HepG2 (cell line): ENCODE data around the gene ARAP1. TPM values are rescaled to one million over a fixed set of nuclear protein-coding genes. Genes with fewer than 3 reads are reported as not detected.

Experiments
- ATAC-seq: fragments of 200-7000 bp; cut with Tn5 transposase; 3 replicates; pipeline ENCODE4 v1.9.1; 2020; ENCODE audit warnings: mild to moderate bottlenecking, moderate library complexity
- BruUV-seq: library from RNA; stranded (reverse); fragments of 400-500 nt; replicated peaks from 2 replicates; lab custom pipeline; 2021; lab: Mats Ljungman, UMichigan
- CTCF ChIA-PET: fragments of 300-600 bp; formaldehyde crosslinking; extraction: SDS; loops from one replicate; lab custom pipeline; 2021; ENCODE audit warnings: low total read pairs, inconsistent platforms, low intra/inter-chr PET ratio; lab: Yijun Ruan, JAX
- POLR2A ChIA-PET: fragments of 350-600 bp; sonication (Branson Sonifier 250); formaldehyde crosslinking; loops from one replicate; lab custom pipeline; 2020; ENCODE audit warnings: antibody characterized with exemption, inconsistent platforms; lab: Yijun Ruan, JAX
- DNase-seq: peaks from one replicate; pipeline ENCODE4 v3.0.0-alpha.2; 2015; ENCODE audit warnings: low spot score
- FAIRE-seq: peaks from 3 replicates; lab custom pipeline; 2011; peaks lifted over from hg19 to GRCh38; lab: Jason Lieb, UNC
- H2AFZ ChIP-seq: one replicate; pipeline ENCODE4 v1.6.1; 2011; ENCODE audit warnings: low read length, inconsistent platforms
- H3K27ac ChIP-seq: fragments of 300-600 bp; 3 replicates; pipeline ENCODE4 v1.8.0; 2011; ENCODE audit warnings: mixed run types, mild to moderate bottlenecking, mixed read lengths, low read length, inconsistent platforms; ENCODE audit not compliant: insufficient read depth; ENCODE audit errors: extremely low read length
- H3K27me3 ChIP-seq, 2 experiments: fragments of 200-600 bp in 1 of 2; 2 replicates in 1 of 2; 3 replicates in 1 of 2; pipeline versions ENCODE4 v1.6.0 to v1.8.0; 2011; ENCODE audit warnings: low read length in 2 of 2, mild to moderate bottlenecking in 2 of 2, moderate library complexity in 2 of 2, inconsistent platforms in 1 of 2; ENCODE audit not compliant: insufficient read depth in 2 of 2, control insufficient read depth in 1 of 2
- H3K36me3 ChIP-seq, 2 experiments: fragments of 200-600 bp in 1 of 2; replicated peaks in 1 of 2; 2 replicates in 1 of 2; 3 replicates in 1 of 2; pipeline versions ENCODE4 v1.5.1 to v1.8.0; 2011; ENCODE audit warnings: low read length in 2 of 2, inconsistent platforms in 1 of 2; ENCODE audit not compliant: insufficient read depth in 2 of 2, control insufficient read depth in 1 of 2
- H3K4me1 ChIP-seq: 2 replicates; pipeline ENCODE4 v1.5.1; 2012; ENCODE audit warnings: low read length, inconsistent platforms; ENCODE audit not compliant: insufficient read depth
- H3K4me2 ChIP-seq: 2 replicates; pipeline ENCODE4 v1.6.0; 2011; ENCODE audit warnings: low read depth, low read length, inconsistent platforms
- H3K4me3 ChIP-seq, 3 experiments: fragments of 200-600 bp in 1 of 3; sonication (generic), shearing (Covaris generic) in 1 of 3; replicated peaks in 1 of 3; 2 replicates each; pipeline ENCODE4 v1.5.1; 2011 to 2016; ENCODE audit warnings: low read length in 3 of 3, inconsistent platforms in 2 of 3, low read depth in 2 of 3, mild to moderate bottlenecking in 2 of 3, control low read depth in 1 of 3, mixed read lengths in 1 of 3; ENCODE audit not compliant: insufficient read depth in 1 of 3
- H3K79me2 ChIP-seq: one replicate; pipeline ENCODE4 v1.6.1; 2011; ENCODE audit warnings: low read length, inconsistent platforms; ENCODE audit not compliant: insufficient read depth
- H3K9ac ChIP-seq: 2 replicates; pipeline ENCODE4 v1.6.0; 2011; ENCODE audit warnings: mild to moderate bottlenecking, low read depth, low read length, inconsistent platforms; ENCODE audit not compliant: insufficient read depth
- H3K9me3 ChIP-seq: 2 replicates; pipeline ENCODE4 v1.5.1; 2012; ENCODE audit warnings: mild to moderate bottlenecking, low read length
- H4K20me1 ChIP-seq: 2 replicates; pipeline ENCODE4 v1.6.0; 2011; ENCODE audit warnings: inconsistent platforms, mild to moderate bottlenecking, low read length, moderate library complexity; ENCODE audit not compliant: insufficient read depth
- AGO2 ChIP-seq: fragments of 200-400 bp; formaldehyde crosslinking; optimal IDR thresholded peaks from 2 replicates; pipeline ENCODE3; 2017; ENCODE audit warnings: mild to moderate bottlenecking, low read depth, low read length, moderate library complexity
- AHR ChIP-seq: IDR thresholded peaks from 2 replicates; pipeline ENCODE4 v1.6.1; 2018; ENCODE audit warnings: missing genetic modification reagents, missing compliant biosample characterization
- GATAD2A ChIP-seq: IDR thresholded peaks from 2 replicates; pipeline ENCODE4 v1.6.1; 2016
- GFI1 ChIP-seq: sonication (generic); formaldehyde crosslinking; IDR thresholded peaks from 2 replicates; pipeline ENCODE4 v1.5.0; 2020; ENCODE audit warnings: missing genetic modification reagents, mild to moderate bottlenecking, borderline replicate concordance
- HDAC6 ChIP-seq: fragments of 200-600 bp; sonication (generic); IDR thresholded peaks from 2 replicates; pipeline ENCODE4 v1.7.0; 2017; ENCODE audit warnings: mild to moderate bottlenecking, antibody characterized with exemption, low read length, low read depth
- JUN ChIP-seq: sonication (generic); formaldehyde crosslinking; IDR thresholded peaks from 2 replicates; pipeline ENCODE4 v1.4.0; 2020; ENCODE audit warnings: mild to moderate bottlenecking, missing genetic modification reagents
- MXD3 ChIP-seq: IDR thresholded peaks from 2 replicates; pipeline ENCODE4 v1.6.1; 2016; ENCODE audit warnings: mild to moderate bottlenecking, missing biosample characterization, missing genetic modification reagents
- MYC ChIP-seq: sonication (generic); formaldehyde crosslinking; IDR thresholded peaks from 2 replicates; pipeline ENCODE4 v1.9.0; 2021; ENCODE audit warnings: missing genetic modification reagents, borderline replicate concordance
- ZBTB2 ChIP-seq: sonication (generic); formaldehyde crosslinking; IDR thresholded peaks from 2 replicates; pipeline ENCODE4 v1.8.0; 2022; ENCODE audit warnings: low read depth, missing genetic modification reagents
- ZBTB44 ChIP-seq: sonication (generic); formaldehyde crosslinking; IDR thresholded peaks from 2 replicates; pipeline ENCODE4 v1.4.0; 2020; ENCODE audit warnings: missing genetic modification reagents
- ZNF484 ChIP-seq: sonication (generic); formaldehyde crosslinking; IDR thresholded peaks from 2 replicates; pipeline ENCODE4 v1.5.1; 2020; ENCODE audit warnings: mild to moderate bottlenecking, low read depth, missing genetic modification reagents, borderline replicate concordance
- ZNF75D ChIP-seq: sonication (generic); formaldehyde crosslinking; IDR thresholded peaks from 2 replicates; pipeline ENCODE4 v1.8.1; 2023; ENCODE audit warnings: missing genetic modification reagents, mild to moderate bottlenecking, borderline replicate concordance
- WGBS: methylation state at CpG from one replicate; pipeline ENCODE4 v1.1.6; 2017; ENCODE audit warnings: low lambda C conversion rate; 5-methylcytosine and 5-hydroxymethylcytosine counted together
- in situ Hi-C: cut with HindIII; loops from 2 replicates; pipeline ENCODE4 v1.10.0; 2017; ENCODE audit warnings: low pct_unique_long_range_greater_than_20kb; ENCODE audit not compliant: extremely low pct_ligation_motif_present
- intact Hi-C: fragments of 100-400 bp; cut with micrococcal nuclease; formaldehyde crosslinking; loops from one replicate; pipeline ENCODE4 v1.10.0; 2022; ENCODE audit not compliant: unreplicated experiment
- polyA plus RNA-seq, 8 experiments: library from polyadenylated mRNA; depleted of rRNA in 3 of 8; stranded (reverse) in 7 of 8; unstranded in 1 of 8; fragments of >200 nt; fragmentation: Illumina TruSeq in 4 of 8; extraction: Trizol in 4 of 8; gene quantifications; 2 replicates each; pipeline versions ENCODE4 v1.2.1 to v1.2.3, GENCODE V29; 2011 to 2016; ENCODE audit warnings: low read depth in 4 of 8, missing spikeins in 1 of 8, mixed read lengths in 1 of 8; ENCODE audit not compliant: insufficient read depth in 1 of 8
- total RNA-seq, 5 experiments: library from RNA; depleted of rRNA; stranded (reverse); fragments of >200 nt; fragmentation: Illumina TruSeq; extraction: Trizol; gene quantifications; 2 replicates each; pipeline ENCODE4 v1.2.3, GENCODE V29; 2016; ENCODE audit warnings: low read depth in 1 of 5
- TF ChIP-seq, protein P1 (sequence below): sonication (generic); formaldehyde crosslinking; IDR thresholded peaks from 2 replicates; pipeline ENCODE4 v1.4.0; 2020; ENCODE audit warnings: missing genetic modification reagents, borderline replicate concordance
- TF ChIP-seq, protein P2 (sequence below): IDR thresholded peaks from 2 replicates; pipeline ENCODE4 v1.6.1; 2016; ENCODE audit warnings: mild to moderate bottlenecking

Gene ARAP1
- total and polyA plus RNA-seq, 2 of the 13 experiments (the other 11 are each of a cell fraction or from before 2014, with no cell fraction given), result 43.2 to 55.5 TPM

GRCh38 chr11:72719551-72719950, 32.7 kb downstream of the ARAP1 start (continued):
- TF ChIP-seq, protein P1, sequence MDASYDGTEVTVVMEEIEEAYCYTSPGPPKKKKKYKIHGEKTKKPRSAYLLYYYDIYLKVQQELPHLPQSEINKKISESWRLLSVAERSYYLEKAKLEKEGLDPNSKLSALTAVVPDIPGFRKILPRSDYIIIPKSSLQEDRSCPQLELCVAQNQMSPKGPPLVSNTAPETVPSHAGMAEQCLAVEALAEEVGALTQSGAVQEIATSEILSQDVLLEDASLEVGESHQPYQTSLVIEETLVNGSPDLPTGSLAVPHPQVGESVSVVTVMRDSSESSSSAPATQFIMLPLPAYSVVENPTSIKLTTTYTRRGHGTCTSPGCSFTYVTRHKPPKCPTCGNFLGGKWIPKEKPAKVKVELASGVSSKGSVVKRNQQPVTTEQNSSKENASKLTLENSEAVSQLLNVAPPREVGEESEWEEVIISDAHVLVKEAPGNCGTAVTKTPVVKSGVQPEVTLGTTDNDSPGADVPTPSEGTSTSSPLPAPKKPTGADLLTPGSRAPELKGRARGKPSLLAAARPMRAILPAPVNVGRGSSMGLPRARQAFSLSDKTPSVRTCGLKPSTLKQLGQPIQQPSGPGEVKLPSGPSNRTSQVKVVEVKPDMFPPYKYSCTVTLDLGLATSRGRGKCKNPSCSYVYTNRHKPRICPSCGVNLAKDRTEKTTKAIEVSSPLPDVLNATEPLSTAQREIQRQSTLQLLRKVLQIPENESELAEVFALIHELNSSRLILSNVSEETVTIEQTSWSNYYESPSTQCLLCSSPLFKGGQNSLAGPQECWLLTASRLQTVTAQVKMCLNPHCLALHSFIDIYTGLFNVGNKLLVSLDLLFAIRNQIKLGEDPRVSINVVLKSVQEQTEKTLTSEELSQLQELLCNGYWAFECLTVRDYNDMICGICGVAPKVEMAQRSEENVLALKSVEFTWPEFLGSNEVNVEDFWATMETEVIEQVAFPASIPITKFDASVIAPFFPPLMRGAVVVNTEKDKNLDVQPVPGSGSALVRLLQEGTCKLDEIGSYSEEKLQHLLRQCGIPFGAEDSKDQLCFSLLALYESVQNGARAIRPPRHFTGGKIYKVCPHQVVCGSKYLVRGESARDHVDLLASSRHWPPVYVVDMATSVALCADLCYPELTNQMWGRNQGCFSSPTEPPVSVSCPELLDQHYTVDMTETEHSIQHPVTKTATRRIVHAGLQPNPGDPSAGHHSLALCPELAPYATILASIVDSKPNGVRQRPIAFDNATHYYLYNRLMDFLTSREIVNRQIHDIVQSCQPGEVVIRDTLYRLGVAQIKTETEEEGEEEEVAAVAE (CRISPR knock-in tag), result no peak

DNA sequence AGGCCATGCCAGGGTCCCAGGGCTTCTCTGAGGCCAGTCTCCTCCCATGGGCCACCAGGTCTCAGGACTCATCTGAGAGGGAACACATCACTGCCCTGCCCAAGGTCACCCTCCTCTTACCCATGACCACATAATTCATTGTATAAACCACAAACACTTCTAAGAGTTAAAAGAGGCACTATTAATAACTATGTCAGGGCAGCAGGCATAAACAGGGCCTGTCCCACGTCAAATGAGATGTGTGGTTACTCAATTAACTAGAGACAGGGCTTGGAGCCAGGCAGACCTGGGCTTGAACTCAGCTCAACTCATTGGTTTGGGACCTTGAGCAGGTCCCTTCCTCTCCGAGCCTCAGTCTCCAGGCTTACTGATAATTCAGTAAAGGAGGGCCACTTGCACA, 33.1 kb downstream of the ARAP1 start:
- H3K27ac ChIP-seq, result no peak overlapping the region
- H3K4me3 ChIP-seq, result no peak overlapping the region
- in situ Hi-C loops, result no loop called here
- FAIRE-seq (no peak), ATAC-seq (no peak), DNase-seq (no peak)
- H2AFZ ChIP-seq, result no peak overlapping the region
- no peak overlapping the region for H3K9ac ChIP-seq
- H3K4me2 ChIP-seq, result no peak overlapping the region
- CTCF ChIA-PET, result no interaction called here
- peaks cover 37% of the 10 kb centered on the region for H3K79me2 ChIP-seq
- intact Hi-C loops, result no loop called here
- BruUV-seq, result no TSS peak
- WGBS, result 100% methylated on average over 2 of the region's 2 CpGs
- no peaks in the 10 kb centered on the region for H3K4me1 ChIP-seq
- H3K36me3 ChIP-seq, result peaks cover 48 to 89% of the 10 kb centered on the region in 2 experiments; a peak in 4 of 5 replicates
- peaks cover 8% of the 10 kb centered on the region; the same call in 1 of the 2 replicates for H4K20me1 ChIP-seq
- H3K9me3 ChIP-seq, result no peaks in the 10 kb centered on the region
- H3K27me3 ChIP-seq, result no peaks in the 10 kb centered on the region
- POLR2A ChIA-PET, result no interaction called here
- TF ChIP-seq AHR (CRISPR knock-in tag), result no peak
- TF ChIP-seq ZNF484, result no peak
- TF ChIP-seq MXD3 (CRISPR knock-in tag), result no peak
- no peak for TF ChIP-seq GATAD2A (CRISPR knock-in tag)
- TF ChIP-seq, protein P2, sequence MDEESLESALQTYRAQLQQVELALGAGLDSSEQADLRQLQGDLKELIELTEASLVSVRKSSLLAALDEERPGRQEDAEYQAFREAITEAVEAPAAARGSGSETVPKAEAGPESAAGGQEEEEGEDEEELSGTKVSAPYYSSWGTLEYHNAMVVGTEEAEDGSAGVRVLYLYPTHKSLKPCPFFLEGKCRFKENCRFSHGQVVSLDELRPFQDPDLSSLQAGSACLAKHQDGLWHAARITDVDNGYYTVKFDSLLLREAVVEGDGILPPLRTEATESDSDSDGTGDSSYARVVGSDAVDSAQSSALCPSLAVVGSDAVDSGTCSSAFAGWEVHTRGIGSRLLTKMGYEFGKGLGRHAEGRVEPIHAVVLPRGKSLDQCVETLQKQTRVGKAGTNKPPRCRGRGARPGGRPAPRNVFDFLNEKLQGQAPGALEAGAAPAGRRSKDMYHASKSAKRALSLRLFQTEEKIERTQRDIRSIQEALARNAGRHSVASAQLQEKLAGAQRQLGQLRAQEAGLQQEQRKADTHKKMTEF, result no peak
- TF ChIP-seq MYC (CRISPR knock-in tag), result no peak
- no peak for TF ChIP-seq ZBTB2
- no peak for TF ChIP-seq HDAC6
- no peak for TF ChIP-seq JUN (CRISPR knock-in tag)
- no peak for TF ChIP-seq ZNF75D
- TF ChIP-seq ZBTB44 (CRISPR knock-in tag), result no peak
- no peak for TF ChIP-seq GFI1 (CRISPR knock-in tag)
- TF ChIP-seq AGO2, result no peak
